ENCODE results near the gene MEG3. TPM values are rescaled to one million over a fixed set of nuclear protein-coding genes. Genes with fewer than 3 reads are reported as not detected.

MEG3 gene
- polyA plus RNA-seq, 1 donor from 2014 or later, result not detected

GRCh38 chr14:100900837-100901390, 75.0 kb downstream of the MEG3 start:
- no peaks in the 10 kb centered on the region for H3K36me3 ChIP-seq (ENCODE audit: insufficient read depth, low read length)
- H2AFZ ChIP-seq (ENCODE audit: low read depth, low read length), result no peak overlapping the region
- no peaks in the 10 kb centered on the region for H3F3A ChIP-seq (ENCODE audit: insufficient read depth, low read length, poor library complexity, severe bottlenecking)
- no peaks in the 10 kb centered on the region for H3K9me3 ChIP-seq (ENCODE audit: low read length)
- peak overlapping the region; percentile 56 for H3K9ac ChIP-seq (ENCODE audit: low read length)
- H3K4me3 ChIP-seq (ENCODE audit: low read length), result peak overlapping the region; percentile 7
- no peaks in the 10 kb centered on the region for H3K9me2 ChIP-seq (ENCODE audit: insufficient read depth, low read length)
- H3K4me2 ChIP-seq (ENCODE audit: low read length), result no peak overlapping the region
- H4K20me1 ChIP-seq (ENCODE audit: insufficient read depth), result no peaks in the 10 kb centered on the region
- H3K79me2 ChIP-seq (replicated peaks; ENCODE audit: insufficient read depth, low read length), result no peaks in the 10 kb centered on the region
- H3K27me3 ChIP-seq (ENCODE audit: insufficient read depth, low read depth, low read length), result no peaks in the 10 kb centered on the region
- peak; percentile 84 for TF ChIP-seq CTCF (IDR thresholded peaks at IDR 0.05; ENCODE audit: poor library complexity, severe bottlenecking)
- peak; percentile 92 for TF ChIP-seq SMC3 (conservative IDR thresholded peaks at IDR 0.05; ENCODE audit: poor library complexity)
- no peak for TF ChIP-seq REST (IDR thresholded peaks at IDR 0.05; ENCODE audit: borderline replicate concordance)
- no peak for TF ChIP-seq TAF1 (IDR thresholded peaks at IDR 0.05; ENCODE audit: low read depth)
- peak; percentile 89 for TF ChIP-seq RAD21 (conservative IDR thresholded peaks at IDR 0.05)
- TF ChIP-seq MXI1 (conservative IDR thresholded peaks at IDR 0.05; ENCODE audit: poor library complexity, severe bottlenecking), result no peak
- H3K27ac ChIP-seq (ENCODE audit: low read length), result peak overlapping the region; percentile 72

GRCh38 chr14:100901391-100902183, 75.7 kb downstream of the MEG3 start:
- Histone ChIP-seq H3K27ac (ENCODE audit: low read length) (peak overlapping the region; percentile 72), H3F3A (ENCODE audit: insufficient read depth, low read length, poor library complexity, severe bottlenecking) (no peaks in the 10 kb centered on the region), H3K36me3 (ENCODE audit: insufficient read depth, low read length) (no peaks in the 10 kb centered on the region), H3K9me2 (ENCODE audit: insufficient read depth, low read length) (no peaks in the 10 kb centered on the region), H3K27me3 (ENCODE audit: insufficient read depth, low read depth, low read length) (no peaks in the 10 kb centered on the region), H3K4me2 (ENCODE audit: low read length) (no peak overlapping the region), H3K9me3 (ENCODE audit: low read length) (no peaks in the 10 kb centered on the region), H3K9ac (ENCODE audit: low read length) (peak overlapping the region; percentile 56), H2AFZ (ENCODE audit: low read depth, low read length) (no peak overlapping the region), H3K79me2 (replicated peaks; ENCODE audit: insufficient read depth, low read length) (no peaks in the 10 kb centered on the region), H3K4me3 (ENCODE audit: low read length) (peak overlapping the region; percentile 50), H4K20me1 (ENCODE audit: insufficient read depth) (no peaks in the 10 kb centered on the region)
- TF ChIP-seq EP300 (conservative IDR thresholded peaks at IDR 0.05; ENCODE audit: poor library complexity, severe bottlenecking), result no peak
- TF ChIP-seq MXI1 (conservative IDR thresholded peaks at IDR 0.05; ENCODE audit: poor library complexity, severe bottlenecking), result no peak
- no peak for TF ChIP-seq SMC3 (conservative IDR thresholded peaks at IDR 0.05; ENCODE audit: poor library complexity)

All from neural cell (in vitro differentiated cells).